Natural killer cell (primary cell): ENCODE measurements around the gene RIMBP3C. TPM values are rescaled to one million over a fixed set of nuclear protein-coding genes. Genes with fewer than 3 reads are reported as not detected.
A peak's percentile ranks its signal among the peaks of the same experiment; 100 is the strongest.
"Not testable (repeated sequence)": the region's sequence is repeated elsewhere in the genome, so short reads cannot be mapped to it uniquely, and the experiment has no call there.

Experiments used
- ATAC-seq, 3 donors: fragments of 150-1000 bp in 2 of 3; fragments of 200-7000 bp in 1 of 3; cut with Tn5 transposase; 1 replicate in 1 of 3; 2 replicates in 2 of 3; pipeline ENCODE4 v1.10.0; 2021; ENCODE audit warnings: mild to moderate bottlenecking in 2 of 3, moderate library complexity in 2 of 3
- DNase-seq, 2 donors: peaks; one replicate each; pipeline versions ENCODE4 v3.0.0 to v3.0.0-alpha.2; 2013 to 2021; ENCODE audit warnings: mixed read lengths in 1 of 2
- H3K27ac ChIP-seq: one replicate; pipeline ENCODE4 v1.5.1; 2013; ENCODE audit warnings: mild to moderate bottlenecking, low read length
- H3K27me3 ChIP-seq: one replicate; pipeline ENCODE4 v1.6.1; 2013; ENCODE audit warnings: low read length; ENCODE audit not compliant: control insufficient read depth, insufficient read depth
- H3K36me3 ChIP-seq: one replicate; pipeline ENCODE4 v1.6.1; 2013; ENCODE audit warnings: low read length; ENCODE audit not compliant: control insufficient read depth, insufficient read depth
- H3K4me1 ChIP-seq: one replicate; pipeline ENCODE4 v1.6.1; 2013; ENCODE audit warnings: low read length; ENCODE audit not compliant: control insufficient read depth, insufficient read depth
- H3K4me3 ChIP-seq: one replicate; pipeline ENCODE4 v1.5.1; 2013; ENCODE audit warnings: low read length
- H3K9me3 ChIP-seq: one replicate; pipeline ENCODE4 v1.6.1; 2013; ENCODE audit warnings: low read length; ENCODE audit not compliant: control insufficient read depth, insufficient read depth
- H3K27ac Mint-ChIP-seq, 2 donors: one replicate each; pipeline ENCODE4 v1.8.0; 2022; ENCODE audit warnings: mild to moderate bottlenecking in 2 of 2, mixed read lengths in 2 of 2, moderate library complexity in 1 of 2
- H3K27me3 Mint-ChIP-seq, 2 donors: one replicate each; pipeline ENCODE4 v1.8.0; 2022; ENCODE audit warnings: low read depth in 2 of 2, mixed read lengths in 2 of 2
- H3K36me3 Mint-ChIP-seq: one replicate; pipeline ENCODE4 v1.8.0; 2022; ENCODE audit warnings: mixed read lengths
- H3K4me1 Mint-ChIP-seq, 2 donors: one replicate each; pipeline ENCODE4 v1.8.0; 2022; ENCODE audit warnings: mixed read lengths in 2 of 2
- H3K4me3 Mint-ChIP-seq: one replicate; pipeline ENCODE4 v1.8.0; 2022; ENCODE audit warnings: mild to moderate bottlenecking, moderate library complexity, mixed read lengths
- H3K9me3 Mint-ChIP-seq, 2 donors: one replicate each; pipeline ENCODE4 v1.8.0; 2022; ENCODE audit warnings: mixed read lengths in 2 of 2
- CTCF ChIP-seq: fragments of 200-600 bp; IDR thresholded peaks from one replicate; pipeline ENCODE4 v1.8.0; 2022; ENCODE audit warnings: antibody characterized with exemption
- WGBS: methylation state at CpG from one replicate; pipeline ENCODE4 v1.1.7; 2013; ENCODE audit warnings: missing lambda C conversion rate; ENCODE audit not compliant: insufficient coverage; 5-methylcytosine and 5-hydroxymethylcytosine counted together
- intact Hi-C: fragments of 100-400 bp; cut with micrococcal nuclease; formaldehyde crosslinking; loops from one replicate; pipeline ENCODE4 v1.14.2; 2022
- total RNA-seq, 4 donors: library from RNA; stranded (reverse); fragments of 120-200 nt in 1 of 4; gene quantifications; one replicate each; pipeline versions ENCODE4 v1.2.3 to v1.2.4, GENCODE V29; 2013 to 2022

RIMBP3C gene
- 1 to 10 TPM in 1 of 3 donors, under 1 TPM in 2; 0.35 to 1.0 (median 0.38) TPM for total RNA-seq
- 0.59 TPM for total RNA-seq (2013)

- H3K9me3 ChIP-seq, H3K4me1 ChIP-seq, ATAC-seq, H3K4me3 ChIP-seq, H3K27ac Mint-ChIP-seq, H3K36me3 ChIP-seq, H3K4me1 Mint-ChIP-seq, H3K36me3 Mint-ChIP-seq, DNase-seq, H3K27me3 Mint-ChIP-seq, H3K9me3 Mint-ChIP-seq, intact Hi-C loops, H3K27me3 ChIP-seq, H3K27ac ChIP-seq, H3K4me3 Mint-ChIP-seq: not testable (repeated sequence)
- WGBS, result no CpG with 5 or more reads among the region's 4 CpGs
Observed at GRCh38 chr22:21551361-21551760, at the start of gene RIMBP3C. TSS of gene RIMBP3C (minus strand) at chr22:21551461. CDS start at chr22:21550976, 485 bp downstream.

DNA sequence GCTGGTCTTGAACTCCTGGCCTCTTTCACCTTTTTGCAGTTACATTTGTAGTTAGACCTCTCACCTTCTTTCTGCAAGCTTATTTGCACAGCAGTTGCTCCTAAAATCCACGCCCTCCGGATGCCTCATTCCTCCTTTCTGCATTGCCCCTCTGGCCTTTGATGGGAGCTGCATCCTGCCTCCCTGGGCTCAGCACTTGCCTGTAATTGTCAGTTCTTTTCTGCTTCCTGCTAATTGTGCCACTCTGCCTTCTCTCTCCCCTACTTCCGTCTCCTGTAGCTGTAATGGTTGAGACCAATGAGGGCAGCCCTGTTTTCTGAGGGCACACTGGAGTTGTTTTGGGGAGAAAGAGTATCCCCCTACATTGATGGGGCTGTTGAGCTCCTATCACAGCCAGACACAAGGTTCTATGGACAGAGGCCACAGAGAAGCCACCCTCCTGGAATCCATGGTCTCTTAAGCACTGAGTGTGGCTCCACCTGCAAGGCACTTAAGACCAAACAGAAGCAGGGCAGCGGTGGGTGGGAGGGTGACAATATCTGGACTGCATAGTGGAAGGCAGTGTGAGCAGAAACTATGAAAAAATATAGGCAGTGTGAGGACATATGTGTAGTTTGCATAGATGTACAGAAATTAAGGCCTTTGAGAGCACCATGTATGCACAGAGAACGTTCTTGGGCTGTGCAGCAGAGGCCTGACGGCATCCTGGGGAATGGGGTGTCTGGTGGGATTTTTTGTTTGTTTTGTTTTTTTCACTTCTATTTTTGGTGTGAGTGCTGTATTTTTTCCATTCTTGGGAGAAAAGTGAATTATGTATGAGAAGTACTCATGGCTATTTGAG is 48.0 kb upstream of the RIMBP3C start:
- Histone ChIP-seq H3K4me3 (no peak overlapping the region), H3K36me3 (peaks cover 8% of the 10 kb centered on the region), H3K4me1 (peaks cover 16% of the 10 kb centered on the region), H3K9me3 (no peaks in the 10 kb centered on the region), H3K27me3 (no peaks in the 10 kb centered on the region), H3K27ac (no peak overlapping the region)
- TF ChIP-seq CTCF, result no peak
- DNase-seq (no peak), ATAC-seq (no peak)
- Mint-ChIP-seq H3K27ac (peak overlapping the region; percentile 43 to 55), H3K27me3 (no peaks in the 10 kb centered on the region), H3K4me3 (no peak overlapping the region), H3K36me3 (no peaks in the 10 kb centered on the region), H3K4me1 (peaks cover 35 to 45% of the 10 kb centered on the region in 2 donors), H3K9me3 (no peaks in the 10 kb centered on the region)
- 93% methylated on average over 5 of the region's 6 CpGs for WGBS
- intact Hi-C loops, result no loop called here

- TF ChIP-seq CTCF, result no peak
- no peak for DNase-seq
- Mint-ChIP-seq H3K36me3 (no peaks in the 10 kb centered on the region), H3K9me3 (no peaks in the 10 kb centered on the region), H3K4me1 (peaks cover 44 to 54% of the 10 kb centered on the region in 2 donors), H3K27me3 (no peaks in the 10 kb centered on the region), H3K4me3 (no peak overlapping the region), H3K27ac (no peak overlapping the region)
- no CpG with 5 or more reads among the region's 3 CpGs for WGBS
- ATAC-seq, result no peak
- intact Hi-C loops, result no loop called here
- no peaks in the 10 kb centered on the region for H3K9me3 ChIP-seq
- H3K4me3 ChIP-seq, result no peak overlapping the region
- H3K4me1 ChIP-seq, result peaks cover 20% of the 10 kb centered on the region
- H3K27me3 ChIP-seq, result no peaks in the 10 kb centered on the region
- no peak overlapping the region for H3K27ac ChIP-seq
- H3K36me3 ChIP-seq, result peaks cover 18% of the 10 kb centered on the region
Observed at GRCh38 chr22:21598302-21598701, 47.0 kb upstream of the RIMBP3C start.

DNA sequence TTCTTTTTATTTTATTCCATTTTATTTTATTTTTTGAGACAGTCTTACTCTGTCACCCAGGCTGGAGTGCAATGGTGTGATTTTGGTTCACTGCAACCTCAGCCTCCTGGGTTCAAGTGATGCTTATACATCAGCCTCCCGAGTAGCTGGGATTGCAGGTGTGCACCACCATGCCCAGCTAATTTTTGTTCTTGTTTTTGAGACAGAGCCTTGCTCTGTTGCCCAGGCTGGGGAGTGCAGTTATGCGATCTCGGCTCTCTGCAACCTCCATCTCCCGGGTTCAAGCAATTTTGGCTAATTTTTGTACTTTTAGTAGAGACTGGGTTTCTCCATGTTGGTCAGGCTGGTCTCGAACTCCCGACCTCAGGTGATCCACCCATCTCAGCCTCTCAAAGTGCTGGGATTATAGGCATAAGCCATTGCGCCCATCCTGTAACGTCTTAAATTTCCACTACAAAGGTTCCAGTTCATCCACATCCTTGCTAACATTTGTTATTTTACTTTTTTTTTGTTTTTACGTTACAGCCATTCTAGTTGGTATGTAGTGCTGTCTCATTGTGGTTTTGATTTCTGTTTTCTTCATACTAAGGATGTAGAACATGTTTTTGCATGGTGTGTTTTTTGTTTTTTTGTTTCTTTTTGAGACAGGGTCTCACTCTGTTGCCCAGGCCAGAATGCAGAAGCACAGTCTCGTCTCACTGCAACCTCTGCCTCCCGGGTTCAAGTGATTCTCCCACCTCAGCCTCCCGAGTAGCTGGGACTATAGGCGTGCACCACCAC is 45.3 kb upstream of the RIMBP3C start:
- ATAC-seq, H3K27ac ChIP-seq, H3K27me3 ChIP-seq, intact Hi-C loops, H3K27me3 Mint-ChIP-seq, DNase-seq, H3K9me3 ChIP-seq, H3K36me3 Mint-ChIP-seq, H3K4me3 Mint-ChIP-seq, H3K9me3 Mint-ChIP-seq, H3K27ac Mint-ChIP-seq, H3K4me3 ChIP-seq: not testable (repeated sequence)
- 95% methylated on average over 12 of the region's 13 CpGs for WGBS
- peaks cover 52 to 54% of the 10 kb centered on the region in 2 donors for H3K4me1 Mint-ChIP-seq
- H3K4me1 ChIP-seq, result peaks cover 16% of the 10 kb centered on the region
- peaks cover 28% of the 10 kb centered on the region for H3K36me3 ChIP-seq
